Measurements from ENCODE around the gene PDE7B.

PDE7B gene

DNA sequence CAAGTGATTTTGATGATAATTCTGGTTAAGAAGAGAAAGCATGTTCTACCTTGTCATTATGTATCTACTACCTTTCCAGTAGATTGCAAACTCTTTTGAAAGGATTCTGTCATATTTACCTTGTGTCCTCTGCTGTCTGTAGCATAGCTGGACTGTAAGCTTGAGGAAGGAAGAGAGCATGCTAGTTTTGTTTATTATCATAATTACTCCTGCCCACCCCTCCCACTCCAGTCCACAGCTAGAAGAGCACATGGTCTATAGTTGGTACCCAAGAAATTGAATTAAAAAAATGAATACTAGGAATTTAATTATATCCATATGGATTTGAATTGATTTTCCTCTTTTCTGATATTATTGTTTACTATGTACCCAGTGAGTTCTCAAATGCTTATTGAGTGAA is 40.2 kb downstream of the PDE7B start:
- DNase-seq: no peak

DNA sequence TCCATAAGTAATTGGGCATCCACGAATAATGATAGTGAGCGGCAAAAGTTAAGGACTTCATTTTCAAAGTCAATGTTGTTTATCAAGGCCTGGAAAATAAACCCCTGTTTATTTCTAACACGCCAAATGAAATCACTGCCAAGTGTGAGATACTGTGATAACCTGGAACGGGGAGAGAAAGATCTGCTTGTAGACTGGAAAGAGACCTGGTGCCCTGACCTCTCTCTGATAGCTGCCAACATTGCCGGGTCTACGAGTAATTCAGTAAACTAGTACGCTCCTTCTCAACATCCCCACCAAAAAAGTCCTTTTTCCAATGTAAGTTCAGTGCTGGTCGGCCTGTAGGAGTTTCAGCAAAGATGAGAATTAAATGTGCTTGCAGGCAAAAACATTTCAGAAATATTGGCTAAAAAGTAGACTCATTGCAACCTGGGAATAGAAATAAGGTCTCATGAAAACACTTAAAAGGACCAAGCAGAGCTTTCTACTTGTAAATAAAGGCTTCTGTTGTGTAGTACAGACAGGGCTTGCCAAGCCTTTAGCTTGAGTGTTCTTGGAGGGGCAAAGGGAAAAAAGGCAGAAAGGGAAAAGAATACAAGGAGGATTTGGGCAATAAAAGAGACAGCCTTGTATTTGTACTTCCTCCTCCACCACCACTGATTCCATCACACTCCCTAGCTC is 43.9 kb downstream of the PDE7B start:
- DNase-seq: no peak

DNA sequence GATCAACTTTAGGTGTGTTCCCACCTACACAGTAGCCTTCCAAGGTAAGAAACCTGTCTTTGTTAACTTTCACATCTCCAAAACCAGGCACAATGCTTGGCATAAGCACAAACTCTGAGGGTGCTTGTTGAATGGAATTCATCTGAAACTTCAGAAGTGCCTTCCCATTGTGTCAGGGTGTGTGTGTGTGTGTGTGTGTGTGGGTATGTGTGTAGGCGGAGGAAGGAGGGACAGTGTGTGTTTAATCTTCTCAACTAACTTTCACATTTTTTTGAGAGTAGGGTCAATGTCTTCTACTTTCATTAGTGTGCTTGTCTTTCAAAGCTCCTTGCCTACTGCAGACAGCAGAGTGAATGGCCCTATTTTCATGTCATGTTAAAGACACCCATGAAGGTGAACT is 45.6 kb downstream of the PDE7B start:
- DNase-seq: no peak

DNA sequence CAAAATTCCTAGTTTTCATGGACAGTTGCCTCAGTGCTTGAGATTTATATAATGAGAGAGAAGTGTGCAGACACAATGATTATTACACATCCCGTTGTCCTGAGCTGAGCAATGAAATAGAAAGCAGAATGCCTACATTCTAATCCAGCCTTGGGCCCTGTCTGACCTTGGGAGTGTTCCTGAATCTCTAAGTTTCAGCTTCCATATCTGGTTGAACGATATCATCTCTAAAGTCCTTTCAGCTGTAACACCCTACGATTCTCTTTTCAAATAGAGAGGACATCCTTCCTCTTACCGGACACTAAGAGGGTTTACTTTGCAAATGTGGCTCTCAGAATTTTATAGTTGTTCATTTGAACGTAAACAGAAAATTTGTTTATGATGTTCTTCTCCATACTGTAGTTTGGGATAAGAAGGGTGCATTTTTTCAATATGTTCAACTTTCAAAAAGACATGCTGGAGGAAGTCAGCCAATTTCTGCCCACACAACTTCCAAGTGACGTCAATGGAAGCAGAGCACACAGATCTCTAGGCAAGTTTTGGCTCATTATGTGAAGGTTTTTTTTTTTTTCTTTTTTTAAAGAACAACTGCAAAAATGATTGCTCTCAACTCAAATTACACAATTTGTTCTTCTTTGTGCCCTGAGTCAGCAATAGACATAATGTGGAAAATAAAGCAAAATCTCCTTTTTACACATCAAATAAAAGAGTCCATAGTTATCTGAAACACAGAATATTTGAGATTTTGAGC is 50.4 kb downstream of the PDE7B start:
- peak in 1 of 2 experiments; percentile 41 for DNase-seq

DNA sequence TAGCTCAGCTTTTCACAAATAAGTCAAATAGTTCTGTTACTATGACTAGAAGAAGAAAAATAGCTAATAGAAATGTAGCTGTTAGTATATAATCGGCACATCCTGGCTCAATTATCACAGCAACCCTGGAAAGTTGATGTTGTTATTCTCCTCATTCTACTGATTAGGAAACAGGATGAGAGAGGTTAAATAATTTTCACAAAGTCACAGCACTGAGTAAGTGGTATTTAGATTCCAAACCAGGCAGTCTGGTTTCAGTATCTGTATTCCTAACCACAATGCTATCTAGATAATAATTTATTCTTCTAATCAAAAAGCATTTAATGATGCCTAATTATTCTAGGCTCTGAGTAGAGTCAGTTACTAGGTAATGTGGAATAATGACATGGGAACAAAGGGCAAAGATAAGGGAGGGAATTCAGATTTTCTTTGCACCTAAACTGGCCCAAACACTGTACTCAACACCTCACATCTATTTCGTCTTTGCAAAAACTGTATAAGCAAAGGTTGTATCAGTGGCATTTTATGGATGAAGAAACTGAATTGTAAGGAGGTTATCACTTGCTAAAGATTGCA is 51.3 kb downstream of the PDE7B start:
- no peak for DNase-seq

DNA sequence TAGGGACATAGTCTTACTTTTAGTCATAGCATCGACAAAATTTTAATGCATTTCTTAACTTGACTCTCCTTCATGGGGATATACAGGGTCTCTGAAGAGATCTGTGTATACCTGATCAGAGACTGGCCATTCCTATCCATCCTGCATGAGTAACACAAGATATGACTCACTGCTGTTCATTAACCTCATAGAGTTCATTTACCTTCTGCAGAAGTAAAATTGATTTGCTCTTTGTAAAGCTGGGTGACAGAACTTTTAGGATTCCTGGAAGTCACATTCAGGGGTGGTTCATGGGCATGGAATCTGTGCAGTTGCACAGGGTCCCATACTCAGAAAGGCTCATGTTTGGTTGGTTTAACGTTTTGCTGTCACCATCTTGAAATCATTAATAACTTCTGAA is 53.2 kb downstream of the PDE7B start:
- DNase-seq: no peak

DNA sequence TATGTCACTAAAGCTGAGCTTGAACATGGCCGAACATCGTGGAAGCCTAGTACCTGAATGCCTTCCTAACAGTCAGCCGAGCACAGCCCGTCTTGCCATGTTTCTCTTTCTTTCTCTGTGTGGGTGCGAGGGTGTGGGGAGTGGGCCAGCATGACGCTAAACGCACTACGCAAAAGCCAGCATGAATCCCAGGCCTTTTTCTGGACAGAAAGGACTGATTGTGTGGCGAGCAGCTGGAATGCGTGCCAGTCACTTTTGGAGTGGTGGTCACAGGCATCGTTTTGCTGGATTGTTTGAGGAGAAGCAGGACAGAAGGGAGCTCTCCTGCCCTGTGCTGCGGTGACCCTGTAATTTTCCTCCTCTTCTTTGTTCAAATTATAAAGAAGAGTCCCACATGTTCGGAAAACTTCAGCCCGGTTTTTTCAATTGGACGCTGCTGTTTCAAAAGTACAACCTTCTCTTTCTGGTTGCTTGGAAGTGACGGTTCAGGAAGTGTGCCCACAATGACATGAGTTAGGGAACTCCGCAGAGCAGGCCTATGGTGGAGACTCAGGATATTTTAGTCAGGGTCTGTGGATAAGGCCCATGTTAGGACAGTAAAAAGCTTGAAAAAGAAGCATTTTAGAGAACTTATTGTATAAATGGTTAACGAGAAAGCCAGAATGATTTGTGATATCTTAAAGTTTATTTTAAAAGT is 54.3 kb downstream of the PDE7B start:
- DNase-seq: no peak

DNA sequence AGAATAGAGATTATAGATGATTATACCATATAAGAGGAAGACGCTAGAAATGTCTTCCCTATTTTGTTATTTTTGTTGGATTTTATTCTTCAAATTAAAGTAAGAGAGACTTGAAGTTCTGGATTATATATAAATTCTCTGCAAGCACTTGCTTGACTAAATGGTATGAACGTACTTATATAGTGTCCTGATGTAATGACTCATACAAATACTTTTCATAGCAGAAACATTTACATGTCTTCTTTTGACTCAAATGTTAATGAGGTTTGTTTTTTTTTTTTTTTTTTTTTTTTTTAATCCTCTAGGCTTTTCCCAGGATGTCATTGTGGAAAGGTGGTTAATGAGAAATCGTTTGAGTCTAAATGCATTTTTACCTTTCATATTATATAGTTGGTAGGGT is 55.0 kb downstream of the PDE7B start:
- no peak for DNase-seq

DNA sequence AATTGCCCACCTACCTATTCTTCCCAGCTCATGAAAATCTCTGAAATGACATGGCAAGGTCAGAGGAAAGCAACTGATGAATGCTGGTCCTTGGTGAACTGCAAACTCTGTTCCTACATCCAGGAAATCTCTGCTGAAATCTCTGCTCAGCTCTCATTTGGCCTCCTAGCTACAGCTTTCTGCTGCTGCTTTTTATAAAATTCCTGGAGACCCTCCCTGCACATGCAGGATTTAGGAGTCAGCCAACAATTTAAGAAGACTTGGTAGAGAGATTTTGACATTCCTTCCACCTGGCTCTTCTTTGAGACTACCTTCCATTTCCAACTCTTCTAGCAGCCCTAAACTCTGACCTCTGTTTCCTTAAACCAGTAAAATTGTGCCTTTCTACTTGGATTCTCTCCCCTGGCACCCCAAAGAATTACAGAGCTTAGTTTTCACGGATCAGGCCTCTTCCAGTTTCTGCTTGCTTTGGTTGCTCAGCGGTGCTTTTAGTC is 55.5 kb downstream of the PDE7B start:
- no peak for DNase-seq

DNA sequence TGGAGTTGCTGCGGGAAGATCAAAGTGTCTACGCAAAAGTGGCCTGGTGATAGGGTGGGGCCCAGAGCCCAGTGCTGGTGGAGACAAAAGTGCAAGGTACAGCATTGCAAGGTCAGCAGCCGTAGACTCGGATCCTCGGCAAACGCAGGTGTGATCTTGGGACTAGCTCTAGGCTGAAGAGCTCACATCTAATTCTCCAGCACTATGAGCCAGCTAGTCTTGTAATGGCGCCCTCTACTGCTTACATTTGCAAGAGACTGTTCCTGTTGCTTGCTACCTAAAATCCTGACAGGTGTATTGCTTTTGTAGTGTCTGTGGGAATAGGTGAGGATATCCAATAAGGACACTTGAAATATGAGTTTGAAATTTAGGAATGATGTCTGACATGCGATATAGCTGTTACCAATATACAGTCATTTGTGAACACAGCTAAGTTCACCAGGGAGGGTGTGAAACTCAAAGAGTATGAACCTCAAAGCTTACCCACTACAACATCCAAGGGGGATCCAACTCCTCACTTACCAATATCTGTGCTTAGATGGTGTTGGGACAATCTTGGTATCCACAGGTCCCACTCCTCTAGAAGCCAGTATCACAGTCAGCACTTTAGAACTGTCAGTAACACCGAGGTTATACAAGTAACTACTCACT is 58.4 kb downstream of the PDE7B start:
- peak in 1 of 2 experiments; percentile 33 for DNase-seq

DNA sequence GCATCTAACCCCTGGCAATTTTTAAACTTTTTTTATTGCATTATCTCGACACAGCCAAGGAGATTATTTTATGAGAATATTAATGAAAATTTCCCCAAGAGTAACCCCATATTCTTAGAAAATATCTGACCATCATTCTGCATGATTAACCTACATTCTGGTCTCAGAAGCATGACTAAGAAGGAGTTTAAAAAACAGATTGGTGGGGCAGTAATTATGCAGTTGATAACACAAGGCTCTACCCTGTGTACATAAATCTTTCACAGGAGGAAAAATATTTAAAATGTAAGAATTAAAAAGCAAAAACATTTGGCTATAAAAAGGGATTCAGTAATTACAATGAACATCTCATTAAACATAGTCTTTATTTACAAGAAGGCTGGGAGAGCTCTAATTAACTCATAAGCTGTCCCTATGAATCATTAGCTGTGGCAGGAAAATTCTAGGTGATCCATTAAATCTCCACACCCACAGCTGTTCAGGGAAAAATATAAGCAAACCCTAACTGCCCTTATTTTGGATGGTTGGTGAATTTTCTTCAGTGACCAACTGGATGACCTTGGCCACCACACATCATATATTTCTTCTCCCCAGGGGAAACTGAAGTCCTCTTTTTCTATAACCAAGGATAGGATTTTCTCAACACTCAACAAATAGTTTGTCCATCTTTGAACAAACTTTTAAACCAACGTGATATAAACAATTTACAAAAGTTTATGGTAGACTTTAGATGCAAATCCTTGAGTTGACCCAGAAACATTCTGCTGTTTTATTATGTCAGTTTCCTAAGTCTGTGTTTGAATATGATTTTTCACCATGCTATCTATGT is 59.5 kb downstream of the PDE7B start:
- DNase-seq: no peak

DNA sequence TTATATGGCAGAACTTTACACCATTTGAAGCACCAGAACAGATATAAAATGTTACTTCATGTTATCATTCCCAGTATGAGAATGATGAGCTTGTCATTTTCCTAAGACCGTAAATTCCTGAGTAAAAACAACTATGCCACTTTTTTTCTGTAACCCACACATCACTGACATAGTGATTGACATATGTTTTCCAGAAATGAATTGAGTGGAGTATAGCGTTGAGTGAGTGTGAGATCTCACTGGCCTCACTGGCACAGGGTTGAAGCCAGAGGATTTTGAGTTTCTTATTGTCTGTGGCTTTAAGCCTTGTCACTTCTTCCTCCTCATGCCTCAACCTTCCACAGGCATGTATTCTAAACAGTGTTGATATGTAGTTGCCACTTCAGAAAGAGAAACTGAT is 62.3 kb downstream of the PDE7B start:
- DNase-seq: no peak

DNA sequence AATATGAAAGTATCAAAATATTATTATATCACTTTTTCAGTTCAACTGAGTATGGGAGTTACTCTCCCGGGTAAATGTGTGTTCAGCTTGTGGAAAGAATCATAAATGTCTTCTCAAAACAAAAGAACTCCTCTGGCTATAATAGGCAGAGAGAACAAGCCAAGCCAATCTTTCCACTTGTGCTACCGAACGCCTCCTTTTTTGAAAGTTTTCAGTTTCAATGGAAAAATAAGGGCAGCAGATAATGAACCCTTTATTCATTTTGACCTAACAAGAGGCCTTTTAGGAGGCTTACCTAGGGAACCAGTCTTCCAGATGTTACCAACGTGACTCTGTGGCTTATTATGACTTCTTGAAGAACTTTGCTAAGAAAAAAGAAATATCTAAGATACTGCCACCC is 67.5 kb downstream of the PDE7B start:
- DNase-seq: no peak

DNA sequence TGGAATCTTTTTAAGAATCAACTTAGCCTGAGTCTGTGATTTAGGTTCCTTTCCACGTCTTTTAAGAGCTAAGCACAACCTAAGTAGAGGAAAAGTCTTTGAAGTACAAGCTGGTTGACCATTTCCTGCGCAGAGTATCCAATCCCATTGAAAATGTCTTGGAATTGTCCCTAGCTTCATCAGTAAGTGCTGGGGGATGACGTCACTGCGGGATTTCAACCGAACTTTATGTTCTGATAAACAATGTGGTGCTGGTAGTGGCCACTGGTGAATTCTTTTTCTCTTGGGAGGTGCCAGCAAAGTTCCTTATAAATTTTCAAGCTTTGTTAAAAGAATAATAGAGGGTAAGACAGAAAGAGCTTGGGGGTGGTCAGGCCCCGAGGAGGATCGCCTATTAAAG is 69.2 kb downstream of the PDE7B start:
- DNase-seq: no peak

DNA sequence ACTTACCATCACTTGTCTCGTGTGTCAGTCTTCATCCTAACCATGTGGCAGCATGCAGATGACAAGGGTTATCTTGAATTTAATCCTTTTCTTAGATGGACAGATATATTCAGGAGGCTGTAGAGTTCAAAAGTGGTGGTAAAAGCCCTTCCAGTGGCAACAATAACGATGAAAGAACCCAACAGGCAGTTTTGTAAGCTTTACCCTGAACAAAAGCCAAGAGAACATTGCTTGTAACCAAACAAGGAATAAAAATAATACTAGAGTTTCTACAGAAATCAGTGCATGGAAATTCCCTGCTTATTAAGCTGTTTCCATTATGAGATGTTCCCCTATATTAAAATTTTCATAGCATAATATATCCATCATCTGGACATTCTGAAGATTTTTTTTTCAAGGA is 69.7 kb downstream of the PDE7B start:
- DNase-seq: no peak

DNA sequence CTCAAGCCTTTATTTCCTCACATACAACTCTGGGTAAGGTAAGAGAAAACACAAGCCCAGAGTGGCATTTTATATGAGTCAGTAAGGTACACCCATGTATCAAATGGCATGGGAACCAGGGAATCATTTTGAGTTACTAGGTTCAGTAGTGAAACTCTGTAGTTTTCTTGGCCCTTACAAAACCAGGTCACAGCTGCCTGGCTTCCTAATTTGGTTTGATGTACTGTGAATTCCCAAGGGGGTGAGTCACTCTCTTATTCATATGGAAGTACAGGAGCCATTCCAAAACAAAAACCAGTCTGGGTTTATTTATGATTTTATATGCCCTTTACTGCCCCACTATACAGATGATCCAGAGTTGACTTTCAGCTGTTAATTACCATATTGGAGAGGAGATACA is 70.7 kb downstream of the PDE7B start:
- DNase-seq: peak; percentile 70 to 91

DNA sequence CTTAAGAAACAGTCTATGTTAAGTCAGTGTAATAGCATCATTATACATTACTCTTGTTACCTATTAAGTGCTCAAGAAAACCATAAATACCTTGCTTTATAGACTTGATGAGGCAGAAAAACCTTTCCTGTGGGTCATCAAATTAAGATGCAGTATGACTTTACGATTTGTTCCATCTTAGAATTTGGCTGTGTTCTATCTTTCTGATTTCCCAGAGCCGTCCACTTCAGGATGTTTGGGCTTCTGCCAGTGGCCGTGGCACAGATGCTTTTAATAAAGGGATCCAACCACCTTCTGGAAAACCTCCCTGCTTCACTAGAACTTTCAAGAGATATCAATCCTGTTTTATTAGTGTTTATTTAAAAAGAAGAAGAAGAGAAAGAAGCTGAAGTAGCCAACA is 71.2 kb downstream of the PDE7B start:
- DNase-seq: peak; percentile 43 to 78

DNA sequence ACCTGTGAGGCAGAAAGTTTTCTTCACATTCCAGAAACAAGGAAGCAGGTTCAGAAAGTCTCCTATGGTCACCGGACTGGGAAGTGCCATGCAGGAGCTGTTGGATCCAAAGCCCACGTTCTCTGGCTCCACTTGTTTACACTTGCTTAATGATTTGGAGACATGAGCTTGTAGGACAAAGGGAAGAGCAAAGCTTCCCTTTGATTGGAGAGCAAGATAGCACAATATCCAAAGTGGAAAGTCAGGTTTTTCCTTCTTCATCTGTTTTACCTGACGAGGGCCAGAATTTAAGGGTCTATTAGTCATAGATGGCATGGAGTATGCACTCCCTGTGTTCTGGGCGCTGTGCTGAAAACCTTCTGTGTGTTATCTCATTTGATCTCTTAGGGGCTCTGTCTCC is 81.2 kb downstream of the PDE7B start:
- no peak for DNase-seq

DNA sequence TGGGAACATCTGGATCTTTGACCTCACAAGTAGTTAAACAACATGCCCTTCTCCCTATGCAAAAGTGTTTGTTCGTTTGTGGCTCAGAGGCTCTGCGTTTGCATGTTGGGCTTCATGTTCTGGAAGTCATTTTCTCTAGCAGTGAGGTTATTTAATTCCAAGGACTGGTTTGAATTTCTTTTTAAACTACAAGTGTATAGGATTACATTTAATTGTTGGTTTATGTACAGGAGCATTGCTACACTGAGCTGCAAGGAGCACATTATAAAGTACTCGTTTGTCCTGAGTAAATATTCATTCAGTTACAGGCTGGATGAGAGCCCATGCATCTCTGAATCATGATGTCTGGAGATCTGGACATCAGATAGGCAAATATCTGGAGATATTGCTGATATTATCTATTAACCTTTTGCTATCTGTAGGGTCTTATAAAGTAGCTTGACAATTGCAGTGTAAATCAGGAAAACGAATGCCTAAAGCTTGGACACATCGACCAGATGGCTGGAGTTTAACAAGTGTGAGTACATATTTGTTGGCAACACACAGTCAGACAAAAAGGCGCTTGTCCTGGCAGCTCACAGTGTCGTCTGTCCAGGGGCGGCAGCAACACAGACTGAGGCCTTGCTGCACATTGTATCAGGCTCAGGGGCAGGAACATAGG is 84.6 kb downstream of the PDE7B start:
- peak; percentile 71 to 85 for DNase-seq

DNA sequence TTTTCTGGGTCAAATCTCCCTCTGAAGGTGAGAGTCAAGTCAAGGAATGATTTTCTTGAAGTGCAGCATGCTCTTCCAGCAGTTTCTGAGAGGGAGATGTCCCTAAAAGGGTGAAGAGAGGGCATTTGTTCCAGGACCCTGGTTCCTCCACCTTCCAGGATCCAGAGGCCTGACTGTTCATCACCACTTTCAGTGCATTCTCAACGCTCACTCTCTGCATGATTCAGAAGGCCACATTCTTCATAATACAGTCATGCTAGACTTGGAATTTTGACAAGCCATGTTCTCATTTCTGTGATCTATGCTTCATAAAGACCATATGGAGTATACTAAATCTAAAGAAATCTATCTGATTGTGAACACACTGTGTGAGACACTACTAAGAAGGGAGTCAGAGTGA is 85.1 kb downstream of the PDE7B start:
- peak; percentile 79 to 82 for DNase-seq

DNA sequence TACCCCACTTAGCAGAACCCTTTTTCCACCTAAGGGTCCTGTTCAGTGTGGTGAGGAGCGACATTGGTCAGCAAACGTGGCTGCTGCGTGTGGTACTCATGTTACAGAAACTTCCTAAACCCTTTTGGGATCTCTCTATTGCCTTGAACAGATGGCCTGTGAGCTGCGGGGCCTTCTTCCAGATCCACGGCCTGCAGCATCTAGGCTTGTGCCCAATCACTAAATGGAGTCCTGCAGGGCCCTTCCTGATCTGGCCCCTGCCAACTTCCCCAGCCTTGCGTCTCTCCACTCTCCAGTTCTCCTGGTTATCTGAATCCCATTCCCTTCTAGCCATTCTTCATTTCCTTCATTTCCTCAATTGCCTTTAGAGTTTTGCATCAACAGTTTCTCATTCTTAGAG is 85.6 kb downstream of the PDE7B start:
- peak; percentile 75 to 87 for DNase-seq

All from NCI-H446 (cell line).